Measurements from ENCODE around the gene DDC. TPM values are rescaled to one million over a fixed set of nuclear protein-coding genes. Genes with fewer than 3 reads are reported as not detected.

DDC gene
- polyA plus RNA-seq, 1 donor (not counting 4 experiments of a cell fraction or from before 2014, with no cell fraction given) = not detected

DNA sequence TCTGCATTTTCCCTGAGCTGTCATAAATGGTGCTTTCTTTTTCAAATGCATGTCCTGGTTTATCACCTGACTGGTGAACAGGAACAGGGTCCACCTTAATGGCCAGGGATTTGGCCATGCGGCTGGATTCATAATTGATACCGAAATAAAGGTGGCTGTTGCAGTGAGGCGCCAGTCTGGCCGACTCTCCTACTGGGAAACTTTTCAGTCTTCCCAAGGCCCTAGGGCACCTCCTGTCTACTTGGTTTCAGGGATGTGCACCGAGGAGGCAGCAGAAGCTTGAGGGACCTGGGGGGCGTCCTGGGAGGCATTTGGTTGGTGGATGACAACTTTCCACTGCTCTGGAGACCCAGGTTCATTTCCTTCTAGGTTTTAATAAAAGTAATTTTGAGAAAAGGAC lies 68.6 kb downstream of the DDC start:
- no peak overlapping the region for H3K4me3 ChIP-seq (ENCODE audit: control insufficient read depth in 2 of 3, extremely low read depth in 1 of 3, insufficient read depth in 2 of 3, low read depth in 1 of 3, low read length in 3 of 3)
- H3K9ac ChIP-seq (ENCODE audit: control insufficient read depth, extremely low read depth, insufficient read depth, low read length) = no peak overlapping the region
- dilution Hi-C loops (cut with MboI; ENCODE audit: extremely low pct_ligation_motif_present, low sequenced_read_pairs) = no loop called here
- DNase-seq (ENCODE audit: low read depth, low spot score) = no peak
- H3K4me1 ChIP-seq (ENCODE audit: control insufficient read depth, extremely low read depth, insufficient read depth, low read length) = peaks cover 8% of the 10 kb centered on the region
- H3K27me3 ChIP-seq (ENCODE audit: control insufficient read depth, extremely low read depth, insufficient read depth, low read length) = peaks cover 6% of the 10 kb centered on the region
- H3K27ac ChIP-seq (ENCODE audit: control insufficient read depth, insufficient read depth, low read length) = no peak overlapping the region
- TF ChIP-seq EZH2 (IDR thresholded peaks at IDR 0.05; ENCODE audit: low read length) = no peak
- TF ChIP-seq, protein P1, sequence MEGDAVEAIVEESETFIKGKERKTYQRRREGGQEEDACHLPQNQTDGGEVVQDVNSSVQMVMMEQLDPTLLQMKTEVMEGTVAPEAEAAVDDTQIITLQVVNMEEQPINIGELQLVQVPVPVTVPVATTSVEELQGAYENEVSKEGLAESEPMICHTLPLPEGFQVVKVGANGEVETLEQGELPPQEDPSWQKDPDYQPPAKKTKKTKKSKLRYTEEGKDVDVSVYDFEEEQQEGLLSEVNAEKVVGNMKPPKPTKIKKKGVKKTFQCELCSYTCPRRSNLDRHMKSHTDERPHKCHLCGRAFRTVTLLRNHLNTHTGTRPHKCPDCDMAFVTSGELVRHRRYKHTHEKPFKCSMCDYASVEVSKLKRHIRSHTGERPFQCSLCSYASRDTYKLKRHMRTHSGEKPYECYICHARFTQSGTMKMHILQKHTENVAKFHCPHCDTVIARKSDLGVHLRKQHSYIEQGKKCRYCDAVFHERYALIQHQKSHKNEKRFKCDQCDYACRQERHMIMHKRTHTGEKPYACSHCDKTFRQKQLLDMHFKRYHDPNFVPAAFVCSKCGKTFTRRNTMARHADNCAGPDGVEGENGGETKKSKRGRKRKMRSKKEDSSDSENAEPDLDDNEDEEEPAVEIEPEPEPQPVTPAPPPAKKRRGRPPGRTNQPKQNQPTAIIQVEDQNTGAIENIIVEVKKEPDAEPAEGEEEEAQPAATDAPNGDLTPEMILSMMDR (optimal IDR thresholded peaks at IDR 0.05 in 1 of 3, IDR thresholded peaks at IDR 0.05 in 1 of 3, conservative IDR thresholded peaks at IDR 0.05 in 1 of 3; ENCODE audit: extremely low read depth in 1 of 3, insufficient read depth in 2 of 3, low read length in 3 of 3) = no peak
- H3K9me1 ChIP-seq (ENCODE audit: control insufficient read depth, extremely low read depth, insufficient read depth, low read length) = no peaks in the 10 kb centered on the region
- FAIRE-seq = no peak
- H3K4me2 ChIP-seq (ENCODE audit: control insufficient read depth, extremely low read depth, insufficient read depth, low read depth, low read length) = no peak overlapping the region
- no peaks in the 10 kb centered on the region for H3K79me2 ChIP-seq (ENCODE audit: control insufficient read depth, insufficient read depth, low read length)
- H3K9me3 ChIP-seq (ENCODE audit: control insufficient read depth, low read depth, low read length) = no peaks in the 10 kb centered on the region
- no peak overlapping the region for H2AFZ ChIP-seq (ENCODE audit: control insufficient read depth, low read length)
- no peaks in the 10 kb centered on the region for H3K36me3 ChIP-seq (ENCODE audit: control insufficient read depth in 2 of 2, extremely low read depth in 1 of 2, insufficient read depth in 2 of 2, low read length in 2 of 2)
- no peaks in the 10 kb centered on the region for H4K20me1 ChIP-seq (ENCODE audit: control insufficient read depth, extremely low read depth, insufficient read depth, low read length)

DNA sequence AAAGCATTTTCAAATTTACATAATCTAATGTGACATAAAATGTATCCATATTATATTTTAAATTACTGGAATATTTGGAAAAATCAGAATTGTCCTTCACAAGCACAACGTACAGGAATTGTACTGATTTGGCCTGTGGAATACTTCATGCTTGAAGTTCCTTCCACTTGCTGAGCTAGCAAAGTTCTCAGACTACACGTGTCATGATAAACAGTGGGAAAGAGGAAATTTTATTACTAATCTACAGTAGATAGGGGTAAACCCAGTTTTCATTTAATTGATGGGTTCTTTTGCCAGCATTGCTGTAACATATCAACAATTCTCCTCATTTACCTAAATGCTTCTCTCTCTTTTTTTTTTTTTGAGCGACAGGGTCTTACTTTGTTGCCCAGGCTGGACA lies 69.5 kb downstream of the DDC start:
- H3K27me3 ChIP-seq (ENCODE audit: control insufficient read depth, extremely low read depth, insufficient read depth, low read length) = peaks cover 6% of the 10 kb centered on the region
- H3K79me2 ChIP-seq (ENCODE audit: control insufficient read depth, insufficient read depth, low read length) = no peaks in the 10 kb centered on the region
- peaks cover 8% of the 10 kb centered on the region for H3K4me1 ChIP-seq (ENCODE audit: control insufficient read depth, extremely low read depth, insufficient read depth, low read length)
- H2AFZ ChIP-seq (ENCODE audit: control insufficient read depth, low read length) = no peak overlapping the region
- no peaks in the 10 kb centered on the region for H3K9me1 ChIP-seq (ENCODE audit: control insufficient read depth, extremely low read depth, insufficient read depth, low read length)
- dilution Hi-C loops (cut with MboI; ENCODE audit: extremely low pct_ligation_motif_present, low sequenced_read_pairs) = no loop called here
- H3K9me3 ChIP-seq (ENCODE audit: control insufficient read depth, low read depth, low read length) = no peaks in the 10 kb centered on the region
- H3K36me3 ChIP-seq (ENCODE audit: control insufficient read depth in 2 of 2, extremely low read depth in 1 of 2, insufficient read depth in 2 of 2, low read length in 2 of 2) = no peaks in the 10 kb centered on the region
- TF ChIP-seq, protein P1 (optimal IDR thresholded peaks at IDR 0.05 in 1 of 3, IDR thresholded peaks at IDR 0.05 in 1 of 3, conservative IDR thresholded peaks at IDR 0.05 in 1 of 3; ENCODE audit: extremely low read depth in 1 of 3, insufficient read depth in 2 of 3, low read length in 3 of 3) = no peak
- no peak for TF ChIP-seq EZH2 (IDR thresholded peaks at IDR 0.05; ENCODE audit: low read length)
- H3K4me2 ChIP-seq (ENCODE audit: control insufficient read depth, extremely low read depth, insufficient read depth, low read depth, low read length) = no peak overlapping the region
- H3K27ac ChIP-seq (ENCODE audit: control insufficient read depth, insufficient read depth, low read length) = no peak overlapping the region
- FAIRE-seq (no peak), DNase-seq (ENCODE audit: low read depth, low spot score) (no peak)
- no peak overlapping the region for H3K4me3 ChIP-seq (ENCODE audit: control insufficient read depth in 2 of 3, extremely low read depth in 1 of 3, insufficient read depth in 2 of 3, low read depth in 1 of 3, low read length in 3 of 3)
- no peaks in the 10 kb centered on the region for H4K20me1 ChIP-seq (ENCODE audit: control insufficient read depth, extremely low read depth, insufficient read depth, low read length)
- no peak overlapping the region for H3K9ac ChIP-seq (ENCODE audit: control insufficient read depth, extremely low read depth, insufficient read depth, low read length)

All from keratinocyte (primary cell).